Body of pancreas (tissue), 4 donors: Measurements from ENCODE around the gene OR10T2. TPM values are rescaled to one million over a fixed set of nuclear protein-coding genes. Genes with fewer than 3 reads are reported as not detected.

Experiments
- ATAC-seq: fragments of 150-250 bp; one replicate; pipeline ENCODE4 v1.9.1; 2016
- DNase-seq, 4 donors: peaks; one replicate each; pipeline ENCODE4 v3.0.0-alpha.2; 2019
- H3K27ac ChIP-seq, 4 donors: fragments of 200-600 bp; sonication (generic); 1 replicate in 3 of 4; 2 replicates in 1 of 4; pipeline versions ENCODE4 v1.5.1 to v1.6.1; 2016 to 2019; ENCODE audit warnings: mild to moderate bottlenecking in 1 of 4, mixed read lengths in 1 of 4, moderate library complexity in 1 of 4
- H3K27me3 ChIP-seq, 2 donors: fragments of 200-600 bp; sonication (generic); one replicate each; pipeline ENCODE4 v1.6.0; 2016; ENCODE audit warnings: mild to moderate bottlenecking in 1 of 2
- H3K36me3 ChIP-seq, 2 donors: fragments of 200-600 bp; sonication (generic); replicated peaks in 1 of 2; 2 replicates each; pipeline ENCODE4 v1.5.1; 2016; ENCODE audit warnings: low read depth in 2 of 2; ENCODE audit not compliant: insufficient read depth in 1 of 2
- H3K4me1 ChIP-seq: fragments of 200-600 bp; sonication (generic); one replicate; pipeline ENCODE4 v1.6.0; 2016
- H3K4me3 ChIP-seq, 2 donors: fragments of 200-600 bp; sonication (generic); 1 replicate in 1 of 2; 2 replicates in 1 of 2; pipeline ENCODE4 v1.5.1; 2016 to 2019
- H3K9me3 ChIP-seq, 3 donors: fragments of 200-600 bp; sonication (generic); 1 replicate in 2 of 3; 2 replicates in 1 of 3; pipeline ENCODE4 v1.5.1; 2016
- POLR2A ChIP-seq, 3 donors: fragments of 450-650 bp; IDR thresholded peaks; one replicate each; pipeline ENCODE4 v1.6.1; 2016; ENCODE audit warnings: antibody characterized with exemption in 3 of 3, mild to moderate bottlenecking in 2 of 3
- WGBS, 2 donors: methylation state at CpG; one replicate each; pipeline ENCODE4 v1.1.5; 2017; 5-methylcytosine and 5-hydroxymethylcytosine counted together
- intact Hi-C: fragments of 100-400 bp; cut with DNase I; formaldehyde crosslinking; loops from one replicate; pipeline ENCODE4 v1.15.1; 2023
- total RNA-seq, 2 donors: library from RNA; depleted of rRNA; stranded (reverse); fragments of >200 nt; gene quantifications; one replicate each; pipeline ENCODE4 v1.1.0, GENCODE V29; 2016
- TF ChIP-seq, protein P1 (sequence below), 7 experiments: fragments of 450-650 bp in 4 of 7; fragments of 200-600 bp in 3 of 7; sonication (generic) in 3 of 7; IDR thresholded peaks; one replicate each; pipeline ENCODE4 v1.5.1; 2016 to 2019; ENCODE audit warnings: antibody characterized with exemption in 7 of 7

The OR10T2 gene
- total RNA-seq, 2 donors from 2014 or later: not detected

DNA sequence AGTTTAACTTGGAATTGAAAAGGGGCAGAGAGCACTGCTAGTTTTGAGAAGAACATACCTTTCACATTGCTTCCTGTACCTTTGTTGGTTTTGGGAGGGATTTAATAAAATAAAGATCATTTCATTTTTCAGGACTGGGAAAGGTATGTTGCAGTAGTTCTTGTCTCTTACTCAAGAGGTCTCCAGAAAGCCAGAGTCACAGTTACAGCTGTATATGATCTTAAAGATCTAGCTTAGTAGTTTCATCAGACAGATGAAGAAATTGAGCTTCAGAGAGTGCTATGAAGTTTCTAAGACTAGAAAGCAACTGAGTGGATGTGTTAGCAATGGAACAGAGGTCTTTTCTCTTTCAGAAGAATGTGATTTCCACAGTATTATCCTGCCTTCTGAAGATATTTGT lies 25.8 kb upstream of the OR10T2 start:
- no peak overlapping the region for H3K27ac ChIP-seq
- intact Hi-C loops: no loop called here
- H3K9me3 ChIP-seq: peaks cover 0 to 6% (median 0%) of the 10 kb centered on the region in 3 donors
- no peaks in the 10 kb centered on the region for H3K27me3 ChIP-seq
- TF ChIP-seq POLR2A (IDR thresholded peaks at IDR 0.05): no peak
- TF ChIP-seq, protein P1, sequence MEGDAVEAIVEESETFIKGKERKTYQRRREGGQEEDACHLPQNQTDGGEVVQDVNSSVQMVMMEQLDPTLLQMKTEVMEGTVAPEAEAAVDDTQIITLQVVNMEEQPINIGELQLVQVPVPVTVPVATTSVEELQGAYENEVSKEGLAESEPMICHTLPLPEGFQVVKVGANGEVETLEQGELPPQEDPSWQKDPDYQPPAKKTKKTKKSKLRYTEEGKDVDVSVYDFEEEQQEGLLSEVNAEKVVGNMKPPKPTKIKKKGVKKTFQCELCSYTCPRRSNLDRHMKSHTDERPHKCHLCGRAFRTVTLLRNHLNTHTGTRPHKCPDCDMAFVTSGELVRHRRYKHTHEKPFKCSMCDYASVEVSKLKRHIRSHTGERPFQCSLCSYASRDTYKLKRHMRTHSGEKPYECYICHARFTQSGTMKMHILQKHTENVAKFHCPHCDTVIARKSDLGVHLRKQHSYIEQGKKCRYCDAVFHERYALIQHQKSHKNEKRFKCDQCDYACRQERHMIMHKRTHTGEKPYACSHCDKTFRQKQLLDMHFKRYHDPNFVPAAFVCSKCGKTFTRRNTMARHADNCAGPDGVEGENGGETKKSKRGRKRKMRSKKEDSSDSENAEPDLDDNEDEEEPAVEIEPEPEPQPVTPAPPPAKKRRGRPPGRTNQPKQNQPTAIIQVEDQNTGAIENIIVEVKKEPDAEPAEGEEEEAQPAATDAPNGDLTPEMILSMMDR (IDR thresholded peaks at IDR 0.05): no peak
- no peaks in the 10 kb centered on the region for H3K4me1 ChIP-seq
- ATAC-seq (no peak), DNase-seq (no peak)
- H3K36me3 ChIP-seq: no peaks in the 10 kb centered on the region
- no peak overlapping the region for H3K4me3 ChIP-seq

DNA sequence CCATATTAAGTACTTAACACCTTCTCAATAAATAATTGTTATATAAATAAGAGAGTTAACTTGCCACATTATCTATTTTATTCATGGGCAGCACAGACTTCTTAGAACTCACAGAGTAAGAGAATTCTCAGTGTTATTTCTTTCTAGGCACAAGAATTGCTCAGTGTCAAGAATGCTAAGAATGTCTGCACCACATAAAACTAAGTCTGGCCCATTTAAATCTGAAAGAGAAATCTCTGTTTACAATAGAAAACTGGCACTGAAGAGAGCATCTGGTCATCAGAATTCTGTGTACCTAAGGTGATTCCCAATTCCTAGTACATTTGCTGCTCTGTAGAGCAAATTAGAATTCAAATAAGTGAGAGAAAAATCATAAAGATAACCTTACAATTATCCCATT lies 22.9 kb upstream of the OR10T2 start:
- Histone ChIP-seq H3K36me3 (no peaks in the 10 kb centered on the region), H3K27me3 (no peaks in the 10 kb centered on the region), H3K27ac (no peak overlapping the region), H3K4me3 (no peak overlapping the region), H3K4me1 (no peaks in the 10 kb centered on the region), H3K9me3 (peaks cover 0 to 3% (median 0%) of the 10 kb centered on the region in 3 donors)
- intact Hi-C loops: no loop called here
- ATAC-seq (no peak), DNase-seq (no peak)
- TF ChIP-seq, protein P1 (IDR thresholded peaks at IDR 0.05): no peak
- no peak for TF ChIP-seq POLR2A (IDR thresholded peaks at IDR 0.05)

DNA sequence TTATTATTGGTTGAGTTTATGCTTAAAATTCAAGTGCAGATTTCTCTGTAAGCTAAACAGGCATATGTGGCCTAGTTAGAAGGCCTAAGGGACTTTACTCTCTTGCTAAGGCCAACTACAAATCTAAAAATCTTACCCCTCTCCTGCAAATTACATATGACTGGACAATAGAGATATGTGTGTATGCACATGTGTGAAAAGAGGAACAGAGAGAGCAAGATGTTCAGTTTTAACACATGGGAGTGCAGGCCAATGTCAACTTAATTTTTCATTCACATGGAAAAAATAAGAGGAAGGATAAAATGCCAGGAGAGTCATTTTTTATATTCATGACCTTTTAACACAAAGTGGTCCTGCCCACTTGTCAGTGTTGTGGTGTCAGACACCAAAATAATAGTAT lies 18.3 kb upstream of the OR10T2 start:
- intact Hi-C loops: no loop called here
- Histone ChIP-seq H3K27ac (no peak overlapping the region), H3K27me3 (no peaks in the 10 kb centered on the region), H3K4me1 (no peaks in the 10 kb centered on the region), H3K36me3 (no peaks in the 10 kb centered on the region), H3K9me3 (no peaks in the 10 kb centered on the region), H3K4me3 (no peak overlapping the region)
- ATAC-seq (no peak), DNase-seq (no peak)
- TF ChIP-seq, protein P1 (IDR thresholded peaks at IDR 0.05): no peak
- no peak for TF ChIP-seq POLR2A (IDR thresholded peaks at IDR 0.05)

DNA sequence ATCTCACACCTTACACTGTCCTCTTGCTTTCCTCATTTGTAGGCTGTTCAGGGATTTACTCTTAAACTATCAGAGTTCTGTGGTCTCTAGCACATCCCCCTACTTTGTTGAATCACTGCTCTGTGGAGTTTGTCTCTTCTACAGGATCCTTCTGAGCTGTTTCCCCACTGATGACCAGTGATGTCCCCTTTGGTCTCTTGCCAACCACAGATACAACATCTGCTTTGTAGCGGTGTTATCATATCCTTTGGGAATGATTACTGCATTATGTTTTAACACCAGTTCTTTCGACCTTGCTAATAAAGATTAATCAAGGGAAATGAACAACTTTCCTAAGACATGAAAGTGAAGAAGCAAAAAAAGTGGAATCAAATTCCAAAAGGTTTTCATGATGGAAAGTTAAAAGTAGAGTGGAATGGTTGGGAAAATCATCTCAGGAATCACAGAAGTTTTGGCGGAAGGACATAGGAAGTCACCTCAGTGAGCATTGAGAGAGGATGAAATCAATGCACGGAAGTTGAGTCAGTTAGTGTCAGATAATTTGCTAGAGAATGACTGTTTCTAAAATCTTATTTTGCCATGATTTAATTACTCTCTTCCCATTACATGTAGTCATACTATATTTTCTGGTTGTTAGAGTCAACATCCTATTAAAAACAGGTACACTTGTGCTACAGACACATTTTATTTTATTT lies 15.5 kb upstream of the OR10T2 start:
- DNase-seq (no peak), ATAC-seq (no peak)
- H3K9me3 ChIP-seq: no peaks in the 10 kb centered on the region
- H3K27ac ChIP-seq: no peak overlapping the region
- no peaks in the 10 kb centered on the region for H3K27me3 ChIP-seq
- H3K4me3 ChIP-seq: no peak overlapping the region
- intact Hi-C loops: no loop called here
- no peaks in the 10 kb centered on the region for H3K4me1 ChIP-seq
- WGBS, 2 donors: 69 to 76% methylated on average over 4 of the region's 4 CpGs
- TF ChIP-seq POLR2A (IDR thresholded peaks at IDR 0.05): no peak
- TF ChIP-seq, protein P1 (IDR thresholded peaks at IDR 0.05): no peak
- H3K36me3 ChIP-seq: no peaks in the 10 kb centered on the region

DNA sequence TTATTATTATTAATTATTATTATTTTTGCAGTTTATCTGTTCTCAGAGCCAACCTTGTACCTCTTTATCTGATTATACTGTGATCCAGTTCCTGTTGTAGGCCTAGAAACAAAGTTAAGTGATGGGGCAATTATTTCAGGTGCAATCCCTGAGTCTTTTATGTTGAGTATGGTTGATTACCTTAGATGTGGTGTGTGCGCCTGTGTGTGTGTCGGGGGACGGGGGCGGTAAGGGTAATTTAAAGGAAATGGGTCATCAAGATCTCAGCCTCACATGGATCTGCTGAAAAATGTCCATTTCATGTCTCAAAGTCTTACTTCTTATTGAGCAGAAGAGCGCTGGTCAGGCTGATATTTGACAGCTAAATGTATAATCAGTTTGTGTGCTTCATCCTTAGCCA lies 7.8 kb upstream of the OR10T2 start:
- Histone ChIP-seq H3K4me3 (no peak overlapping the region), H3K4me1 (no peaks in the 10 kb centered on the region), H3K36me3 (no peaks in the 10 kb centered on the region), H3K27me3 (no peaks in the 10 kb centered on the region), H3K27ac (no peak overlapping the region), H3K9me3 (no peaks in the 10 kb centered on the region)
- DNase-seq (no peak), ATAC-seq (no peak)
- TF ChIP-seq POLR2A (IDR thresholded peaks at IDR 0.05): no peak
- TF ChIP-seq, protein P1 (IDR thresholded peaks at IDR 0.05): no peak
- WGBS, 2 donors: 75% methylated on average over 5 of the region's 5 CpGs
- intact Hi-C loops: no loop called here
